ENCODE results near the gene TBC1D25.
A peak's percentile ranks its signal among the peaks of the same experiment; 100 is the strongest.

TBC1D25 gene

DNA sequence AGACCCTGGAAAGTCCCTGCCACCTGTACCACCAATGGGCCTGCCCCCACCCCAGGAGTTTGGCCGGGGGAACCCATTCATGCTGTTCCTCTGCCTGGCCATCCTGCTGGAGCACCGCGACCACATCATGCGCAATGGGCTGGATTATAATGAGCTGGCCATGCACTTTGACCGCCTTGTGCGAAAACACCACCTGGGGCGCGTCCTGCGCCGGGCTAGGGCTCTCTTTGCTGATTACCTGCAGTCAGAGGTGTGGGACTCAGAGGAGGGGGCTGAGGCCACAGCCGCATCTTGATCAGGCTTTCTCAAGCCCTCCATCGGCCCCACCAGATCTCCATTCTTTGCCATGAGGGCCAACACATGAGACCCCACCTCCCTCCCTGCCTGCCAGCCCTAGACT, 21.2 kb downstream of the TBC1D25 start:
- DNase-seq (ENCODE audit: low read depth) = no peak

DNA sequence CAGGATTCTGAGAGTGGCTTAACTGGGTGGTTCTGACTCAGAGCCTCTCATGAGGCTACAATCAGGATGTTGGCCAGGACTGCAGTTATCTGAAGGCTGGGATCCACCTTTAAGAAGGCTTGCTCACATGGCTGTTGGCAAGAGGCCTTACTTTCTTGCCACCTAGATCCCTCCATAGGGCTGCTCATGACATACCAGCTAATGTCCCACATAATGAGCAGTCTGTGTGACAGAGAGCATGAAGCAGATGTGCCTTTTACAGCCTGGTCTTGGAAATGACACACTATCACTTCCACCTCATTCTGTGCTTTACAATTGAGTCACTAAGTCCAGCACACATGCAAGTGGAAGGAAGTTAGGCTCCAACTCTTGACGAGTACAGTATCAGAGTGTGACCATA, 30.4 kb downstream of the TBC1D25 start:
- peak; percentile 63 for DNase-seq (ENCODE audit: low read depth)

DNA sequence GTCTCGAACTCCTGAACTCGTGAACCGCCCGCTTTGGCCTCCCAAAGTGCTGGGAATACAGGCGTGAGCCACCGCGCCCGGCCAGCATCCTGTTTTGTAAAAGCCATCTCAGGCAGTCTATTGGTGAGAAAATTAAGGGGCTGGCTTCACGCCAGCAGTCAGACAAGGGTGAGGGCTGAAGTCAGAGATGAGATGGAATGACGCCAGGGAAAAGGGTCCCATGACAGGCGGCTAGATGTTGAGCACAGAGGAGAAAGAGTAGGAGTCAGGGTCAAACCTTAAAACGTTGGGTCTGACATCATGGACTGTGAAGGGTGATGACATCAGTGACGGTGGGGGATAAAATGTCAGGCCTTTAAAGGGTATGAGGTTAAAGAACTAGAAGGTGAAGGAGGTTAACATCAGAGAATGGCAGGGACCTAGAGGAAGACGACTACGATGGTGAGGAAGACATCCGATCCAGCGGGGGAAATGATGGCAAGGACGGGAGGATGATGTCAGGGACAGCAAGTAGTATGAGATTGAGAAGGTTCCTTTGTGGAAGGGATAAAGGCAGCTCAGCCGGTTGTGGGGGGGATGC, 34.3 kb downstream of the TBC1D25 start:
- no peak for DNase-seq (ENCODE audit: low read depth)

DNA sequence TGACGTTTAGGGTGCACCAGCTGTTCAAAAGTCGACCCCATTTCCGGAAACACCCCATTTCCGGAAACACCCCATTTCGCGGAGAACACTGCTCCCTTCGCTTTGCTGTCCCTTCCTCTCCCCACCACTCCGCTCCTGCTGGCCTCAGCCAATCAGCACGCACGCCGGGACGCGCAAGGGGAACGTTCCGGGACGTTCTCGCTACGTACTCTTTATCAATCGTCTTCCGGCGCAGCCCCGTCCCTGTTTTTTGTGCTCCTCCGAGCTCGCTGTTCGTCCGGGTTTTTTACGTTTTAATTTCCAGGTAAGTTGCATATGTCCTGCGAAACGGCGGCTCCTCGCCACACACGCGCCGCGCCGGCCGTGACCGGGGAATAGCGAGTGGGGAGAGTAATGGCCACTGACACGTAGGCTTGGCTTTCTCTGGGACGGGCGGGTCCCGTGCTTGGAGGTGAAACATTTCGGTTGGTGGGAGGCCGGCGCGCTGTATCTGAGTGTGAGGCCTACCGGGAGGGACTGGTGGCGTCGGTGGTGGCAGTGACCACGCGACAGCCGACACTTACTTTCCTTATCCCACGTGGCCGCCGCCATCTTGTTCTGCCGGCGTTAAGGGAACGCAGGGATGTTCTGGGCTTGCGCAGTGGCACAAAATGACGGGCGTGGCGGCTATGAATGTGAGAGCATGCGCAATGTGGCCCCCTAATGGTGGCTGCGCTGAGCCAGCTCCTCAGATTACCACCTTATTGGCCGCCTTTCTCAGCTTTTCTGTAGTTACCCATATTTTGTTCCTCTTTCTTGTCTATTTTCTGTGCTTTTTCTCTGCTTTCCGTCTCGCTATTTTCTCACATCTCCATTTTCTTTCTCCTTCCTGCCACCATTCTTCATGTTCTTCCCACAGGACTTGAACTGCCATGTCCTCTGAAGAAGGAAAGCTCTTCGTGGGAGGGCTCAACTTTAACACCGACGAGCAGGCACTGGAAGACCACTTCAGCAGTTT, 35.1 kb downstream of the TBC1D25 start, which contains the start of gene RBM3:
RBM3 (plus strand) TSS at position 215 of the 997 bp plus-strand sequence; CDS start at position 912, 697 bp downstream.
- peak; percentile 93 for DNase-seq (ENCODE audit: low read depth)

DNA sequence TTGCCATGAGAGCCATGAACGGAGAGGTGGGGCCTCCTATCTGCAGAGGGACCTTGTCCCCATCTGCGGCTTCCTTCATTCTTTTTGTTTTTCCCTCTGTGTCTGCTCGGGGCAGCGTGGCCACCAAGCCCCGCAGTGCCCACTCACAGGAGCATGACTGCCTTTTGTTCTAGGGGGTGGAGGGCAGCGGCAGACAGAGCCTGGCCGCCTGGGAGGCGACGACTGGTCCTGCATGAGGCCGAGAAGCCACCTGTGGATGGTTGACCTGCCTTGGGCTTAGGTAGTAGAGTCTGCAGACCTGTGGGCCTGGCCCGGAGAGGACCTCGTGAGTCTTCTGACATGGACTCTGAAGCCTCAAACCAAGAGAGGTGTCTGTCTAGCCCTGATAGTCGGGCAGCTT, 36.1 kb downstream of the TBC1D25 start:
- no peak for DNase-seq (ENCODE audit: low read depth)

DNA sequence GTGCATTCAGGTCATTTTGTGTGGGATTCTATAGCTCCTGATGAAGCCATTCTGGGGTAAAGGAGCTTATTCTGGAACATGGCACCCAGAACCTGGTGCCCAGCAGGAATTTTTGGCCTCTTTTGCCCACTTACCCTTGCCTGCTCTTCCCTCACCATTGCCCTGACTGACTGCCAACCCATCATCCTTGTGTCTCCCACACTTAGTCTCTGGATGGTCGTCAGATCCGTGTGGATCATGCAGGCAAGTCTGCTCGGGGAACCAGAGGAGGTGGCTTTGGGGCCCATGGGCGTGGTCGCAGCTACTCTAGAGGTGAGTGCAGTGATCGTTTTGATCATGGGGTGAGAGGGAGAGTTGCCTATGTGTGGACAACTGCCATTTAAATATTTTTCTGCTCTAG, 36.6 kb downstream of the TBC1D25 start:
- DNase-seq (ENCODE audit: low read depth) = no peak

DNA sequence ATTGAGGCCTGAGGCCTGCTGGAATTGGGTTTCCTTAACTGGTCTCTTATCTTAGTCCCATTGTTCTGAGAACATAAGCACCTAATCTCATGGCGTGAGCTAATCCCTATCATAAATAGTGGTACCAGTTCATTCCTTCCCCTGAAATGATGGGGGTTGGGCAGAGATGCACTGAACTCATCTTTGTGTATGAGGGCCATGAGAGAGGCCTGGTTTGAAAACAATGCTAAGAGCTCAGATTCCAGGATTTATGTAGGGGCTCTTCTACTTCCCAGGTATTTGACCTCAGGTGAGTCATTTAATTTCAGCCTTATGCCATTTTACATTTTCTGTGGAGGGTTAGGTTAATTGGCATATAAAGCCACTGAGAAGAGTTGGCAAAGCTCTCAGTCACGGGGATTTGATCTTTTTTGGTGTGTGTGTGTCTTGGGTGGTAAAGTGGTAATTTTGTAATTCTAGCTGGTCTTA, 39.2 kb downstream of the TBC1D25 start:
- DNase-seq (ENCODE audit: low read depth) = no peak

DNA sequence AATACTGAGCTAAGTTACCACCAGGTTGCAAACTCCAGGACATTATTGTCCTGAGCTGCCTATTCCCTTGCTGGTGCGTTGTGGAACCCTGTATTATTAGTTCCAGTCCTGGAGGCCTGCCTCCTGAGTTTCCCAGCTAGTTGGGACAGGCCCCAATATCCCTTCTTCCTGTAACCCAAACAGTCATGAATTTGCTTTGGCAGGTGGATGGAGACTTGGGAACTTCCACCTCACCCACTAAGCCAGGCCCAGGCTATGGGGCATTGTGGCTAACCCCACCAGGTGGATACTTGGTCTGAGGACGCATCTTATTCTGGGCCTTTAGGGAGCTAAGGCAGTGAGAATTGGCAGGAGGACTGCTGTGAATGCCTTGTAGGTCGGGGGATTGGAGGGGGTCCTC, 39.7 kb downstream of the TBC1D25 start:
- DNase-seq (ENCODE audit: low read depth) = no peak

DNA sequence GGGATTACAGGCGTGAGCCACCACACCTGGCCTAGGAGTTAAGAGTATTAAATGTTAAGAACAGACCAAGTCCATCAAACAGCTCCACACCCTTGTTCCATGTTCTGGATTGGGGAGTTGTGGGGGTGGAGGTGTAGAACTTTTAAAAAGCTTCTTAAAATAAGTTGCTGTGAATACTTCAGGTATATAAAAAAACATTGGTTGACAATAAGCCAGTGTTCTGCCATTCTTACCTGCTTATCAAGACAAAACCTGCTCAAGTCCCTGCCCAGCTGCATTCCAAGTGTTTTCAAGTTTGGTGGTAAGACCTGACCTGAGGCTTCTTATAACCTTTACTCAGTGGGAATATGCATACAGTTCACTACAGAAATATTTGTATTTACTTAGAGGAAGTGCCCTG, 41.1 kb downstream of the TBC1D25 start:
- no peak for DNase-seq (ENCODE audit: low read depth)

DNA sequence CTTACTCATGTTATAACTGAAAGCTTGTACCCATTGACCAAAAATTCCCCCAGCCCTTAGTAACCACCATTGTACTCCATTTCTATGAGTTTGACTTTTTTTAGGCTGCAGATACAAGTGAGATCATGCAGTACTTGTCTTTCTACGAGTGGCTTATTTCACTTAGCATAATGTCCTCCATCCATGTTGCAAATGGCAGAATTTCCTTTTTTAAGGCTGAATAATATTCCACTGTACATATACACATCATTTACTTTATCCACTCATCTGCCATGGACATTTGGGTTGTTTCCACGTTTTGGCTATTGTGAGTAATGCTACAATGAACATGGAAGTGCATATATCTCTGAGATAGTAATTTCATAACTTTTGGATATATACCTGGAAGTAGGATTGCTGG, 45.2 kb downstream of the TBC1D25 start:
- no peak for DNase-seq (ENCODE audit: low read depth)

DNA sequence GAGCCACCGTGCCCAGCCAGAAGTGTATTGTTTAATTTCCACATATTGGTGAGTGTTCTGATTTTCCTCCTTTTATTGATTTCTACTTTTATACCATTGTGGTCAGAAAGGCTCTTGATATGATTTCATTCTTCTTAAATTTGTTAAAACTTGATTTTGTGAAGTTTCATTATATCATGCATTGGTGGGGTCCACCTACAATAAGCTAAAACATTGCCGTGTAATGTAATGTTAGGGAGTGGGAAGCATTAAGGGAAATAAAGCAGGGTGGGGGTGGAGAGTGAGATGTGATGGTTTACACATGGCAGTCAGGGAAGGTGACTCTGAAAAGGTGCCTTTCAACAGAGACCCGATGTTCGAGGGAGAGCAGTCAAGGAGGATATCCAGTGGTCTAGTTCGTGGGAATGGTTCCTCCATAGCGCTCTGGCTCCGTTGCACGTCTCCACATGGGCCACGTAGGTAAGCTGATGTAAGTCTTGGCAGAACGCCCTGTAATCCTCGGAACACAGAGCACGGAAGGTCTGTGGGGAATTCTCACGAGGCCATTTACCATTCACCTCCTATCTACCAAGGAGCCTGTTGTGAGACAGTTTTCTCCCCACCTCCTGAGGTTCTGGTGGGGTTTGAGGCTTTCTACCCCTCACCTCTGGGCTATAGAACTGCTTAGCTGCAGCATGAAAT, 50.1 kb downstream of the TBC1D25 start:
- DNase-seq (ENCODE audit: low read depth) = no peak

DNA sequence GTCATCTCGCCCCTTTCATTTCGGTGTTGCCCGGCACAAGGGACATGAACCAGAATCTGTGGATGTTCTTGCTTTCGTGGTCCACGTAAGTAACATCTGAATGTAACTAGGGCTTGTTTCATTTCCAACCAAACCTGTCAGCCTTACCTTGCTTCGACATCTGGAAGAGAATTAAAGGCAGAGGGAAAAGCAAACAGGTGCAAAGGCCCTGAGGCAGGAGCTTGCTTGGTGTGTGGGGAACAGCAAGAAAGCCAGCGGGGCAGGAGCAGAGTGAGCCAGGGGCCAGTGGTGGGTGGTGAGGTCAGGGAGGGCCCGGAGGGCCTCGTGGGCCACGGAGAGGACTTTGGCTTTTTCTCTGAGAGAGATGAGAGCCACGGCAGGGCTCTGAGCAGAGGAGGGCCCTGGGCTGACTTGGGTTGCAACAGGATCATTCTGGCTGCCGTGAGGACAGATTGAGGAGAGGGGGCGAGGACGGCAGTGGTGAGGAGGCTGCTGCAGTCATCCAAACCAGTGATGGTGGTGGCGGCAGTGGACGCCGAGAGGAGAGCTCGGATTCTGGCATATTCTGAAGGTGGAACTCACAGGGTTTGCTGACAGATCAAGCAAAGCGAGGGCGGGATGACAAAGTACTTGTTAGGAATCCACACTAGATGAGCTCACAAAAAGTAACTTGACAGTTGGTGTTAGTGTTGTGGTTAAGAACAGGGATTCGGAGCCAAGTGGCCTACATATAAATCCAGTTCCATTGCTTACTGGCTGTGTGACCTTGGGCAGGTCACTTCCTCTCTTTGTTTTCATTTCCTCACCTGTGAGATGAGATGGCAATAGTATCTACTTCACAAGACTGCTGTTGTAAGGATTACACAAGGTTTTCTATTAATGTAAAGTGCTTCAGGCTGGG, 50.9 kb downstream of the TBC1D25 start:
- peak; percentile 79 for DNase-seq (ENCODE audit: low read depth)

DNA sequence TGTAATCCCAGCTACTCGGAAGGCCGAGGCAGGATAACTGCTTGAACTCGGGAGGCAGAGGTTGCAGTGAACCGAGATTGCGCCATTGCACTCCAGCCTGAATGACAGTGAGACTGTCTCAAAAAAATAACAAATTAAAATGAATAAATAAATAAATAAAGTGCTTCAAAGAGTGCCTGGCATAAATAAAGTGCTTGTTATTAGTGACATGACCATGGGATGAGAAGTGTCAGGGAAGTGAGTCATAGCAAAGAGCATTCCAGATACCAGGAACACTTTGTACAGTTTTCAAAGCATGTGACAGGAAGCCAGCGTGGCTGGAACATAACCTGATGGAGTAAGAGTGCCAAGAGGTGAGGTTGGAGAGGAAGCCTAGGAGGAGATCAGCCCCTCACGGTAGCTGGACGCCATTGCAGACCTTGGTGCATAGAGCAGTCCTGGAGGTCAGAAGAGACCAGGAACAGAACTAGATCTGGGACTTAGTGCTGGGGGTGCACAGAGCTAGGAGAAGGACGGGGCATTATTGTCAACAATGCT, 51.8 kb downstream of the TBC1D25 start:
- DNase-seq (ENCODE audit: low read depth) = peak; percentile 80

DNA sequence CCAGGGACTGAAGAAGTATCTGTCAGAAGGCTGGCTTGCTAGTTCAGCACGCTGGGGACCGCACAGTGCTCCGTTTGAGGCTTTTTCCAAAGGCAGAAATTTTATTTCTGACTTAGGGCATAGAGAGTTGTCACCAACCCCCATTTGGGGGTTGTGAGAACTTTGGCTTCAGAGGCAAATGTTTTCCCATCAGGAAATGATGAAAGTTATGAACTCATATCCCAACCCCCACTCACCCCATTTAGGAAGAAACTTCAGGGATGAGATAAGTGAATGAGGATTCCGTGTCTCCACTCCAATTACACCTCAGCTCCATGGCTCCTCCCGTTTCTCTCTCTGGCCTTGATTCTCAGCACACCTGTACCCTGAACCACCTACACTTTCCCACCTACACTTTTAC, 53.5 kb downstream of the TBC1D25 start:
- DNase-seq (ENCODE audit: low read depth) = no peak

DNA sequence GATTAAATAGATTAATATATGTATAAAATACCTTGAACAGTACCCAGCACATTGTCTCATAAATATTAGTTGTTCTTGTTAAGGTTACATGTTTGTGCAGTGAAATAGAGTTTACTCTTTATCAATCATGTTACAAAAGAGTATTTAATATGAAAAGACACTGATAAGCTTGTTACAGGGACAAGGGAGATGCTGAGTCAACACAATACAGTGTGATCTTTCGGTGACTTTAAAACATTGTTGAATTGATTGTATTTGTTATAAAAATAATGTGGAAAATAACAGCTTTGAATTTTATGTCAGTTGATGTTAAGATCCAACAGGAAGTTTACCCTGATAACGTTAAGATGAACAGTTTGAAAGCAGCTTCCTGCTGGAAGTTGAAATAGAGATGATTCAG, 56.4 kb downstream of the TBC1D25 start:
- DNase-seq (ENCODE audit: low read depth) = no peak

DNA sequence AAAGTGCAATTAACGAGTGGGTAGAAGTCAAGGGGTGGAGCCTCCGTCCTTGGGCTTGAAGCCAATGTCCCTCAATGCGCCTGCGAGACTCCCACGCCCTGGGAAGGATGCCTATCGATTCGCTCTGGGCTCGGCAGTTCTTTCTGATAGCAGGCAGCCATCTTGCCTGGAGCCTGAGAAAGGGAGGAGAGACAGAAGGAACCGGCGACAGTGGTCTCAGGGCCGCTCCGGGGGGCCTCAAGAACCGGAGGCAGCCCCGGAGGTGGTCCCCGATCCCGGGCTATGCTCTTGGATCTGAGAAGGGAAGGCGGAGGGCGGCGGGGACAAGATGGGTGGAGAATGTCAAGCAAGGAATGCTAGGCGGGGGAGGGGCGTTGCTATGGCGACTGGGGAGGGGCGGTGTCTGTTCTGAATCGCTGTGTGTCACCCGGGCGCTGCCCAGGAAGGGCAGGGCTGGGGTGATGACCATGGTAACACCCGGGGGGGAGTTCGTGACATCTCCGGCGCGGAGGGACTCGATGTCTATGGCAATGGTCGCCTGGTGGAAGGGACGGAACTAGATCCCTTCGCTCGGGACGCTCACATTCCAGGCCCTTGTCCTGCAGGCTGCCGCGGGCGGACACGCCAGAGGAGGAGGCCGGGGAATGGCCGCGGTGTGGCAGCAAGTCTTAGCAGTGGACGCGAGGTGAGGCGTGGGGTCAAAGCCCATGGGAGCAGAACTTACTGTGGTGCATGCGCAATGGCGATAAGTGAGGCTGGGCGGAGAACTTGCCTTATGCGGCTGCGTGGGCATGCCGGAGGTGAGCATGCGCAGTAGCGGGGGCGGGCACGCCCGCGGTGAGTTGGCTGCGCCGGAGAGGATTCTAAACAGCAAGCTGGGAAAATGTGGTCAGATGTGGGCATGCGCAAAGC, 58.1 kb downstream of the TBC1D25 start, which contains the start of gene WDR13:
WDR13 (plus strand) TSS at position 140 of the 912 bp plus-strand sequence; CDS start at position 645, 505 bp downstream.
- DNase-seq (ENCODE audit: low read depth) = peak; percentile 94

DNA sequence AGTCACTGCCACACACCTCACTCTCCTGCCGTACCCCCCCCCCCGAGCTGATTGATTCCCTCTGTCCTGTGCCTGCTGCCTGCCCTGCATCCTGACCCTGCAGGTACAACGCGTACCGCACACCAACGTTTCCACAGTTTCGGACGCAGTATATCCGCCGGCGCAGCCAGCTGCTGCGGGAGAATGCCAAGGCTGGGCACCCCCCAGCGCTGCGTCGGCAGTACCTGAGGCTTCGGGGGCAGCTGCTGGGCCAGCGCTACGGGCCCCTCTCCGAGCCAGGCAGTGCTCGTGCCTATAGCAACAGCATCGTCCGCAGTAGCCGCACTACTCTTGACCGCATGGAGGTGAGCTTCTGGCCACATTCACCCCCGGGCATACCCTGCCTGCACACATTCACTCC, 59.1 kb downstream of the TBC1D25 start:
- DNase-seq (ENCODE audit: low read depth) = no peak

DNA sequence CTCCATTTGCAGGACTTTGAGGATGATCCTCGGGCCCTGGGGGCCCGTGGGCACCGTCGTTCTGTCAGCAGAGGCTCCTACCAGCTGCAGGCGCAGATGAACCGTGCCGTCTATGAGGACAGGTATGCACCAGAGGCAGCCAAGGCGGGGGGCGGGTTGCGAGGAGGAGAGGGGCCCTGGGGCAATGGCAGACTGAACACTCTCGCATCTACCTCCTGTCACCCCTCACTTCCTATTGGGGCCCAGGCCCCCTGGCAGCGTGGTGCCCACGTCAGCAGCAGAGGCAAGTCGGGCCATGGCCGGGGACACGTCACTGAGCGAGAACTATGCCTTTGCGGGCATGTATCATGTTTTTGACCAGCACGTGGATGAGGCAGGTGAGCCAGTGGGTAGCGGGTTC, 59.8 kb downstream of the TBC1D25 start:
- no peak for DNase-seq (ENCODE audit: low read depth)

DNA sequence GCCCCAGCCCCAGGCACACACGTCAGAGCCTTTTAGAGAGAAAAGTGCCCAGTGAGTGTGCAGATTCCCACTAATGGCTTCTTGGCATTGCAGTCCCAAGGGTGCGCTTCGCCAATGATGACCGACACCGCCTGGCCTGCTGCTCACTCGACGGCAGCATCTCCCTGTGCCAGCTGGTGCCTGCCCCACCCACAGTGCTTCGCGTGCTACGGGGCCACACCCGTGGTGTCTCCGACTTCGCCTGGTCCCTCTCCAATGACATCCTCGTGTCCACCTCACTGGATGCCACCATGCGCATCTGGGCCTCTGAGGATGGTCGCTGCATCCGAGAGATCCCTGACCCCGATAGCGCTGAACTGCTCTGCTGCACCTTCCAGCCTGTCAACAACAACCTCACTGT, 60.7 kb downstream of the TBC1D25 start:
- no peak for DNase-seq (ENCODE audit: low read depth)

DNA sequence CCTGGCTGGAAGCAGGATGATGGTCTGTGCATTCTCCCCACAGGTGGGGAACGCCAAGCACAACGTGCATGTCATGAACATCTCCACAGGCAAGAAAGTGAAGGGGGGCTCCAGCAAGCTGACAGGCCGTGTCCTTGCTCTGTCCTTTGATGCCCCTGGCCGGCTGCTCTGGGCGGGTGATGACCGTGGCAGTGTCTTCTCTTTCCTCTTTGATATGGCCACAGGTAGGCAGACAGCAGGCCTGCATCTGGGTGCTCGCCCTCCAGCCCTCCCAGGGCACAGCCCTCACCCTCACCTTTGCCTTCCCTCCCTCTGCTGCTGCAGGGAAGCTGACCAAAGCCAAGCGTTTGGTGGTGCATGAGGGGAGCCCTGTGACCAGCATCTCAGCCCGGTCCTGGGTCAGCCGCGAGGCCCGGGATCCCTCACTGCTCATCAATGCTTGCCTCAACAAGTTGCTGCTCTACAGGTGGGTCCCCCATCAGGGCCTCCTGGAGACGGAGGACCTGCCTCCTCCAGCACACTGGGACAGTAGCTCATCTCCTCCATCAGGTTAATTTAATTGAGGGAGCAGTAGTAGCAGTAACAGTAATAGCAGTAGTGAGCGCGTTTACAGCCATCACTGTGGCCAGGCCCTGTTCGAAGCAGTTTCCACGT, 62.4 kb downstream of the TBC1D25 start:
- no peak for DNase-seq (ENCODE audit: low read depth)
